WI38 (cell line): ENCODE data around the gene PITPNM2.

Source experiments
- H3K4me3 ChIP-seq: 2 replicates; pipeline ENCODE4 v1.5.1; 2011; ENCODE audit warnings: low read depth, mild to moderate bottlenecking, control low read depth, low read length
- CTCF ChIP-seq: IDR thresholded peaks from 2 replicates; pipeline ENCODE4 v1.5.1; 2012; ENCODE audit warnings: low read depth, mild to moderate bottlenecking, control low read depth, low read length

PITPNM2 gene

GRCh38 chr12:123151457-123152454 is 866 bp upstream of the PITPNM2 start:
- peak overlapping the region; percentile 65 for H3K4me3 ChIP-seq
- TF ChIP-seq CTCF: no peak

- peak overlapping the region; percentile 79 for H3K4me3 ChIP-seq
- no peak for TF ChIP-seq CTCF
Observed at GRCh38 chr12:123150275-123150743, 581 bp downstream of the PITPNM2 start.

- TF ChIP-seq CTCF: no peak
- H3K4me3 ChIP-seq: peak overlapping the region; percentile 79
Observed at GRCh38 chr12:123149501-123150274, 1.2 kb downstream of the PITPNM2 start.

GRCh38 chr12:123149088-123149487 is 1.8 kb downstream of the PITPNM2 start:
- H3K4me3 ChIP-seq: peak overlapping the region; percentile 3; the same call in 1 of the 2 replicates
- no peak for TF ChIP-seq CTCF

- H3K4me3 ChIP-seq: no peak overlapping the region
- TF ChIP-seq CTCF: no peak
Observed at GRCh38 chr12:123148655-123149054, 2.2 kb downstream of the PITPNM2 start.

- no peak for TF ChIP-seq CTCF
- H3K4me3 ChIP-seq: no peak overlapping the region
Observed at GRCh38 chr12:123148223-123148622, 2.7 kb downstream of the PITPNM2 start.
